ENCODE measurements around the gene ESAM.

DNA sequence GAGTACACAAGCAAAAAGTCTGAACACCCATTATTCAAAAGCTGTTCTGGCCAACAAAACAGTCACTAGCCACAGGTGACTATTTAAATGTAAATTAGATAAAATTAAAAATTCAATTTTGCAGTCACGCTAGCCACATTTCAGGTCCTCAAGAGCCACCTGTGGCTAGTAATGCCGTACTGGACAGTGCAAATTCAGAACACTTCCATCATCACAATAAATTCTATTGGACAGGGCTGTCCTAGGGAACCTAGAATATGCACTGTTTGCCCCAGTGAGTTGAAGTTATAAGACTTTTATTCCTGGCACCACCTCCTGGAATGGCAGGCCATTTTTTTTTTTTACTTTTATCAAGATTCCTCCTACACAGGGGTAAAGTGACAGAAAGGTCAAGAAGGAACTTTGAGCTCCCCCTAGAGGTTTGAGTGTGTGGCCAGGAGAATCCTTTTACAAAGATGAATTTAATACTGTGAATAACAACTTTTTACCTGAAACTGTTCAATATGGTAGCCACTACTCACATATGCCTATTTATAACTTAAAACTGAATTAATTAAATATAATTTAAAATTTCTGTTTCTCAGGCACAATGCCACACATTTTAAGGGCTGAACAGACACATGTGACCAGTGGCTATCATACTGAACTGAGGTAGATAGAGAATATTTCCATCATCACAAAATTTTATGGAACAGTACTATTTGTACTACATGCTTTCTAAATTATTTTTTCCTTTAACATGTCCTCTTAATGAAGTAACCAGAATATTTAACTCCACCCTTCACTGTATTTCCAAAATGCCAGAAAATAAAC lies 31.6 kb upstream of the ESAM start:
- TF ChIP-seq CTCF (conservative IDR thresholded peaks at IDR 0.05; ENCODE audit: low read depth, low read length) = peak; percentile 88
- TF ChIP-seq EZH2phosphoT487 (IDR thresholded peaks at IDR 0.05; ENCODE audit: borderline replicate concordance, low read length) = no peak

Data from PC-3 (cell line).